GM23338 (cell line): Measurements from ENCODE around the gene TMEM269.

Experiments used
- CREB1 ChIP-seq: fragments of 250-450 bp; sonication (Bioruptor Pico); IDR thresholded peaks from 2 replicates; pipeline ENCODE4 v1.5.0; 2020; ENCODE audit warnings: low read depth, mild to moderate bottlenecking, moderate library complexity
- CTCF ChIP-seq, 2 experiments: fragments of 200-600 bp in 1 of 2; sonication (generic) in 1 of 2; conservative IDR thresholded peaks; 2 replicates each; pipeline versions ENCODE4 v1.5.1 to v1.6.1; 2016 to 2017; ENCODE audit warnings: antibody characterized with exemption in 2 of 2, low read depth in 2 of 2, mild to moderate bottlenecking in 2 of 2, moderate library complexity in 1 of 2
- ETS1 ChIP-seq: IDR thresholded peaks from 2 replicates; pipeline ENCODE4 v1.6.1; 2016; ENCODE audit warnings: antibody characterized with exemption
- EZH2 ChIP-seq: fragments of 200-600 bp; sonication (generic); IDR thresholded peaks from one replicate; pipeline ENCODE4 v1.8.0; 2017; ENCODE audit warnings: antibody characterized with exemption, mild to moderate bottlenecking, low read depth; ENCODE audit not compliant: unreplicated experiment
- EZH2phosphoT487 ChIP-seq: fragments of 200-600 bp; sonication (generic); IDR thresholded peaks from one replicate; pipeline ENCODE4 v1.8.1; 2018; ENCODE audit warnings: antibody characterized with exemption; ENCODE audit not compliant: unreplicated experiment
- JUNB ChIP-seq: IDR thresholded peaks from one replicate; pipeline ENCODE4 v1.6.1; 2016; ENCODE audit warnings: antibody characterized with exemption; ENCODE audit not compliant: unreplicated experiment
- NANOG ChIP-seq: IDR thresholded peaks from 2 replicates; pipeline ENCODE4 v1.6.1; 2016; ENCODE audit warnings: antibody characterized with exemption, borderline replicate concordance
- POLR2AphosphoS5 ChIP-seq: IDR thresholded peaks from 2 replicates; pipeline ENCODE4 v1.6.1; 2016; ENCODE audit warnings: antibody characterized with exemption, low read depth
- REST ChIP-seq: IDR thresholded peaks from one replicate; pipeline ENCODE4 v1.6.1; 2018; ENCODE audit warnings: antibody characterized with exemption; ENCODE audit not compliant: unreplicated experiment
- STAT1 ChIP-seq: IDR thresholded peaks from one replicate; pipeline ENCODE4 v1.6.1; 2016; ENCODE audit warnings: antibody characterized with exemption; ENCODE audit not compliant: unreplicated experiment
- ZNF331 ChIP-seq: fragments of 250-450 bp; sonication (Bioruptor Pico); IDR thresholded peaks from 2 replicates; pipeline ENCODE4 v1.5.0; 2020; ENCODE audit warnings: low read depth, mild to moderate bottlenecking, moderate library complexity
- ZNF462 ChIP-seq: fragments of 250-450 bp; sonication (Bioruptor Pico); IDR thresholded peaks from 2 replicates; pipeline ENCODE4 v1.5.0; 2020; ENCODE audit warnings: mild to moderate bottlenecking, moderate library complexity

- no peak for TF ChIP-seq EZH2
- no peak for TF ChIP-seq CTCF (conservative IDR thresholded peaks at IDR 0.05; ENCODE audit: low read depth in 2 of 2)
- TF ChIP-seq EZH2phosphoT487: no peak
- TF ChIP-seq POLR2AphosphoS5: no peak
- no peak for TF ChIP-seq ETS1
- TF ChIP-seq CREB1 (CRISPR knock-in tag): no peak
- TF ChIP-seq REST: no peak
- TF ChIP-seq JUNB: no peak
- no peak for TF ChIP-seq ZNF462
- TF ChIP-seq STAT1: no peak
- no peak for TF ChIP-seq NANOG
- no peak for TF ChIP-seq ZNF331
Measured at GRCh38 chr1:42844592-42845140, 59.9 kb downstream of the TMEM269 start.
